ENCODE data around the gene DDHD1. TPM values are rescaled to one million over a fixed set of nuclear protein-coding genes. Genes with fewer than 3 reads are reported as not detected.
A peak's percentile ranks its signal among the peaks of the same experiment; 100 is the strongest.

The DDHD1 gene
- total RNA-seq, 2 donors from 2014 or later = 31.8 to 46.0 TPM

GRCh38 chr14:53037016-53037415 is 116.1 kb downstream of the DDHD1 start:
- Histone ChIP-seq H3K4me3 (no peak overlapping the region), H3K9me3 (no peaks in the 10 kb centered on the region), H3K36me3 (no peaks in the 10 kb centered on the region), H3K27ac (no peak overlapping the region), H3K27me3 (replicated peaks; ENCODE audit: insufficient read depth) (no peaks in the 10 kb centered on the region), H3K4me1 (ENCODE audit: control insufficient read depth in 1 of 2, low read depth in 2 of 2) (peaks cover 13 to 30% of the 10 kb centered on the region in 2 donors)
- ATAC-seq (ENCODE audit: insufficient number of reproducible peaks, low FRiP score, low read depth) (no peak), DNase-seq (ENCODE audit: low spot score) (no peak)
- TF ChIP-seq CTCF (IDR thresholded peaks at IDR 0.05) = no peak

GRCh38 chr14:53035336-53036210 is 117.5 kb downstream of the DDHD1 start:
- ATAC-seq (ENCODE audit: insufficient number of reproducible peaks, low FRiP score, low read depth) (no peak), DNase-seq (ENCODE audit: low spot score) (no peak)
- H3K4me3 ChIP-seq = no peak overlapping the region
- H3K36me3 ChIP-seq = no peaks in the 10 kb centered on the region
- no peaks in the 10 kb centered on the region for H3K27me3 ChIP-seq (replicated peaks; ENCODE audit: insufficient read depth)
- no peaks in the 10 kb centered on the region for H3K9me3 ChIP-seq
- H3K4me1 ChIP-seq (ENCODE audit: control insufficient read depth in 1 of 2, low read depth in 2 of 2) = peaks cover 20 to 44% of the 10 kb centered on the region in 2 donors
- TF ChIP-seq CTCF (IDR thresholded peaks at IDR 0.05) = no peak
- peak overlapping the region in 1 of 2 donors; percentile 25 for H3K27ac ChIP-seq

- TF ChIP-seq CTCF (IDR thresholded peaks at IDR 0.05) = no peak
- H3K27ac ChIP-seq = peak overlapping the region in 1 of 2 donors; percentile 8
- no peaks in the 10 kb centered on the region for H3K36me3 ChIP-seq
- H3K4me1 ChIP-seq (ENCODE audit: control insufficient read depth in 1 of 2, low read depth in 2 of 2) = peaks cover 20 to 47% of the 10 kb centered on the region in 2 donors
- ATAC-seq (ENCODE audit: insufficient number of reproducible peaks, low FRiP score, low read depth) (no peak), DNase-seq (ENCODE audit: low spot score) (no peak)
- H3K4me3 ChIP-seq = no peak overlapping the region
- H3K27me3 ChIP-seq (replicated peaks; ENCODE audit: insufficient read depth) = no peaks in the 10 kb centered on the region
- H3K9me3 ChIP-seq = no peaks in the 10 kb centered on the region
Observed at GRCh38 chr14:53034688-53035230, 118.4 kb downstream of the DDHD1 start.

GRCh38 chr14:53034036-53034435 is 119.1 kb downstream of the DDHD1 start:
- DNase-seq (ENCODE audit: low spot score) = no peak
- H3K36me3 ChIP-seq = no peaks in the 10 kb centered on the region
- H3K9me3 ChIP-seq = no peaks in the 10 kb centered on the region
- TF ChIP-seq CTCF (IDR thresholded peaks at IDR 0.05) = no peak
- no peak overlapping the region for H3K4me3 ChIP-seq
- ATAC-seq (ENCODE audit: insufficient number of reproducible peaks, low FRiP score, low read depth) = no peak
- no peak overlapping the region for H3K27ac ChIP-seq
- peaks cover 20 to 47% of the 10 kb centered on the region in 2 donors for H3K4me1 ChIP-seq (ENCODE audit: control insufficient read depth in 1 of 2, low read depth in 2 of 2)
- H3K27me3 ChIP-seq (replicated peaks; ENCODE audit: insufficient read depth) = no peaks in the 10 kb centered on the region

GRCh38 chr14:53032838-53033390 is 120.2 kb downstream of the DDHD1 start:
- no peak for TF ChIP-seq CTCF (IDR thresholded peaks at IDR 0.05)
- DNase-seq (ENCODE audit: low spot score) (no peak), ATAC-seq (ENCODE audit: insufficient number of reproducible peaks, low FRiP score, low read depth) (no peak)
- no peak overlapping the region for H3K4me3 ChIP-seq
- H3K4me1 ChIP-seq (ENCODE audit: control insufficient read depth in 1 of 2, low read depth in 2 of 2) = peaks cover 20 to 47% of the 10 kb centered on the region in 2 donors
- peak overlapping the region in 1 of 2 donors; percentile 6 for H3K27ac ChIP-seq
- H3K9me3 ChIP-seq = no peaks in the 10 kb centered on the region
- no peaks in the 10 kb centered on the region for H3K36me3 ChIP-seq
- H3K27me3 ChIP-seq (replicated peaks; ENCODE audit: insufficient read depth) = no peaks in the 10 kb centered on the region
